Measurements from ENCODE around the gene NPLOC4.

DNA sequence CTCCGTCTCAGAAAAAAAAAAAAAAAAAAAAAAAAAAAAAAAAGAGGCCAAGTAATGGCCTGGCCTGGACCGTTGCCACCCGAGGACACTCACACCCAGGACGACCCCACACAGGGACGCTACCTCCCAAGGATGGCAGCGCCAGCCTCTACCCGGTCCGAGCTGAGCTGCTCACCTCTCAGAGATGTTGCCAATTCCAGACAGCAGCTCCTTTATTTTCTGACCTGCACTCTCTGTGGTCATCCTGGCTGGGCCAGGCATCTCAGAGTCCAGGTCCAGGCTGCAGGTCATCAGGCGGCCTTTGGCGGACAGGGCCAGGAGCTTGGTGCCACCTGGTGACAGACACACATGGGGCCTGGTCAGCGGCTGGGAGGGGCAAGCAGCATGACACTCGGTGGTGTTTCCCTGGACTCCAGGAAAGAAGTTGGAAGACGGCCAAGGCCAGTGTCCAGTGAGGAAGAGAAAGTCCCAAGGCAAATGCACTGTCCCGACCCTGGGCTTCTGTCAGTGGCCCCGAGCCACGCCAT is 87.8 kb downstream of the NPLOC4 start:
- TF ChIP-seq, protein P1, sequence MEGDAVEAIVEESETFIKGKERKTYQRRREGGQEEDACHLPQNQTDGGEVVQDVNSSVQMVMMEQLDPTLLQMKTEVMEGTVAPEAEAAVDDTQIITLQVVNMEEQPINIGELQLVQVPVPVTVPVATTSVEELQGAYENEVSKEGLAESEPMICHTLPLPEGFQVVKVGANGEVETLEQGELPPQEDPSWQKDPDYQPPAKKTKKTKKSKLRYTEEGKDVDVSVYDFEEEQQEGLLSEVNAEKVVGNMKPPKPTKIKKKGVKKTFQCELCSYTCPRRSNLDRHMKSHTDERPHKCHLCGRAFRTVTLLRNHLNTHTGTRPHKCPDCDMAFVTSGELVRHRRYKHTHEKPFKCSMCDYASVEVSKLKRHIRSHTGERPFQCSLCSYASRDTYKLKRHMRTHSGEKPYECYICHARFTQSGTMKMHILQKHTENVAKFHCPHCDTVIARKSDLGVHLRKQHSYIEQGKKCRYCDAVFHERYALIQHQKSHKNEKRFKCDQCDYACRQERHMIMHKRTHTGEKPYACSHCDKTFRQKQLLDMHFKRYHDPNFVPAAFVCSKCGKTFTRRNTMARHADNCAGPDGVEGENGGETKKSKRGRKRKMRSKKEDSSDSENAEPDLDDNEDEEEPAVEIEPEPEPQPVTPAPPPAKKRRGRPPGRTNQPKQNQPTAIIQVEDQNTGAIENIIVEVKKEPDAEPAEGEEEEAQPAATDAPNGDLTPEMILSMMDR (IDR thresholded peaks at IDR 0.05) = no peak
- TF ChIP-seq ZFX (IDR thresholded peaks at IDR 0.05; ENCODE audit: borderline replicate concordance) = no peak

All from 22Rv1 (cell line).